Stomach (tissue), 9 donors: ENCODE data around the gene FMN1. TPM values are rescaled to one million over a fixed set of nuclear protein-coding genes. Genes with fewer than 3 reads are reported as not detected.

Experiments used
- DNase-seq, 2 donors: peaks; one replicate each; pipeline versions ENCODE4 v3.0.0 to v3.0.0-alpha.2; 2013 to 2019
- H3K27ac ChIP-seq, 5 donors: fragments of 200-600 bp in 4 of 5; sonication (generic) in 4 of 5; one replicate each; pipeline ENCODE4 v1.5.1; 2013 to 2019; ENCODE audit warnings: mild to moderate bottlenecking in 1 of 5, moderate library complexity in 1 of 5
- H3K27me3 ChIP-seq, 3 donors: fragments of 200-600 bp; sonication (generic); one replicate each; pipeline ENCODE4 v1.5.1; 2017 to 2019; ENCODE audit warnings: mixed run types in 1 of 3
- H3K36me3 ChIP-seq, 4 donors: fragments of 200-600 bp; sonication (generic); 1 replicate in 3 of 4; 2 replicates in 1 of 4; pipeline ENCODE4 v1.5.1; 2016 to 2019
- H3K4me1 ChIP-seq, 4 donors: fragments of 200-600 bp; sonication (generic); one replicate each; pipeline ENCODE4 v1.5.1; 2016 to 2019
- H3K4me3 ChIP-seq, 4 donors: fragments of 200-600 bp; sonication (generic) in 3 of 4; one replicate each; pipeline ENCODE4 v1.5.1; 2016 to 2019; ENCODE audit warnings: mild to moderate bottlenecking in 1 of 4
- H3K9me3 ChIP-seq, 4 donors: fragments of 200-600 bp; sonication (generic); one replicate each; pipeline ENCODE4 v1.5.1; 2016 to 2019
- CTCF ChIP-seq, 7 experiments: fragments of 450-650 bp in 4 of 7; fragments of 200-600 bp in 3 of 7; sonication (generic) in 3 of 7; IDR thresholded peaks; one replicate each; pipeline ENCODE4 v1.5.1; 2016 to 2019; ENCODE audit warnings: antibody characterized with exemption in 7 of 7, control low read depth in 2 of 7, mild to moderate bottlenecking in 1 of 7
- EP300 ChIP-seq: sonication (generic); formaldehyde crosslinking; IDR thresholded peaks from one replicate; pipeline ENCODE4 v1.6.1; 2017; ENCODE audit warnings: antibody characterized with exemption
- POLR2A ChIP-seq, 4 donors: fragments of 450-650 bp; IDR thresholded peaks; one replicate each; pipeline ENCODE4 v1.6.1; 2016; ENCODE audit warnings: antibody characterized with exemption in 4 of 4, control low read depth in 2 of 4, mild to moderate bottlenecking in 1 of 4, moderate library complexity in 1 of 4
- POLR2AphosphoS5 ChIP-seq, 3 donors: sonication (generic); formaldehyde crosslinking; IDR thresholded peaks; one replicate each; pipeline ENCODE4 v1.6.1; 2016; ENCODE audit warnings: antibody characterized with exemption in 3 of 3
- WGBS, 5 donors: extraction: QIAGEN DNeasy Blood & Tissue Kit in 3 of 5; methylation state at CpG; one replicate each; pipeline versions ENCODE4 v1.1.5 to v1.1.7; 2013 to 2018; 5-methylcytosine and 5-hydroxymethylcytosine counted together
- intact Hi-C: fragments of 100-400 bp; cut with DNase I; formaldehyde crosslinking; loops from one replicate; pipeline ENCODE4 v1.15.1; 2023; ENCODE audit warnings: low total_unique reads
- polyA plus RNA-seq, 3 donors: library from polyadenylated mRNA; stranded (reverse); fragments of 200-250 nt; gene quantifications; one replicate each; pipeline ENCODE4 v1.2.3, GENCODE V29; 2013
- total RNA-seq, 5 donors: library from RNA; depleted of rRNA; stranded (reverse); fragments of >200 nt; gene quantifications; one replicate each; pipeline versions ENCODE4 v1.1.0 to v1.2.3, GENCODE V29; 2014 to 2016
- donor health status: healthy with polysubstance abuse.
- donor health status: Bipolar disorder and iron deficiency.
- donor health status: healthy.

FMN1 gene
- total and polyA plus RNA-seq, 8 donors, result 0.40 to 58.0 (median 22.9) TPM

GRCh38 chr15:32826685-32827084 is 367.8 kb downstream of the FMN1 start:
- TF ChIP-seq CTCF (IDR thresholded peaks at IDR 0.05), result no peak
- no peak for TF ChIP-seq POLR2A (IDR thresholded peaks at IDR 0.05)
- TF ChIP-seq EP300, result no peak
- TF ChIP-seq POLR2AphosphoS5 (IDR thresholded peaks at IDR 0.05), result no peak
- DNase-seq, result no peak
- WGBS, 5 donors, result 76 to 88% (median 87%) methylated on average over 5 of the region's 5 CpGs
- Histone ChIP-seq H3K4me1 (no peaks in the 10 kb centered on the region), H3K27me3 (no peaks in the 10 kb centered on the region), H3K9me3 (no peaks in the 10 kb centered on the region), H3K36me3 (no peaks in the 10 kb centered on the region), H3K27ac (no peak overlapping the region), H3K4me3 (no peak overlapping the region)
- intact Hi-C loops, result no loop called here

- Histone ChIP-seq H3K36me3 (no peaks in the 10 kb centered on the region), H3K4me1 (no peaks in the 10 kb centered on the region), H3K27me3 (no peaks in the 10 kb centered on the region), H3K9me3 (no peaks in the 10 kb centered on the region), H3K4me3 (no peak overlapping the region), H3K27ac (no peak overlapping the region)
- DNase-seq, result no peak
- 81 to 90% (median 86%) methylated on average over 4 of the region's 4 CpGs for WGBS, 5 donors
- intact Hi-C loops, result no loop called here
- TF ChIP-seq POLR2AphosphoS5 (IDR thresholded peaks at IDR 0.05) (no peak), CTCF (IDR thresholded peaks at IDR 0.05) (no peak), EP300 (no peak), POLR2A (IDR thresholded peaks at IDR 0.05) (no peak)
Observed at GRCh38 chr15:32825219-32825618, 369.3 kb downstream of the FMN1 start.

- Histone ChIP-seq H3K4me1 (no peaks in the 10 kb centered on the region), H3K9me3 (no peaks in the 10 kb centered on the region), H3K27me3 (no peaks in the 10 kb centered on the region), H3K4me3 (no peak overlapping the region), H3K27ac (no peak overlapping the region), H3K36me3 (no peaks in the 10 kb centered on the region)
- no peak for DNase-seq
- 55 to 95% (median 76%) methylated on average over 5 of the region's 5 CpGs for WGBS, 5 donors
- TF ChIP-seq CTCF (IDR thresholded peaks at IDR 0.05) (no peak), POLR2A (IDR thresholded peaks at IDR 0.05) (no peak), EP300 (no peak), POLR2AphosphoS5 (IDR thresholded peaks at IDR 0.05) (no peak)
- intact Hi-C loops, result no loop called here
Observed at GRCh38 chr15:32824777-32825176, 369.7 kb downstream of the FMN1 start.

- H3K36me3 ChIP-seq, result no peaks in the 10 kb centered on the region
- no peak for TF ChIP-seq EP300
- no peak for TF ChIP-seq POLR2A (IDR thresholded peaks at IDR 0.05)
- no peak for TF ChIP-seq CTCF (IDR thresholded peaks at IDR 0.05)
- no peak for TF ChIP-seq POLR2AphosphoS5 (IDR thresholded peaks at IDR 0.05)
- WGBS, 5 donors, result 82 to 92% (median 92%) methylated on average over 4 of the region's 4 CpGs
- intact Hi-C loops, result no loop called here
- no peaks in the 10 kb centered on the region for H3K9me3 ChIP-seq
- H3K27me3 ChIP-seq, result no peaks in the 10 kb centered on the region
- DNase-seq, result no peak
- H3K4me3 ChIP-seq, result no peak overlapping the region
- no peaks in the 10 kb centered on the region for H3K4me1 ChIP-seq
- H3K27ac ChIP-seq, result no peak overlapping the region
Observed at GRCh38 chr15:32823750-32824149, 370.8 kb downstream of the FMN1 start.
